IMR-90 (cell line): ENCODE measurements around the gene BLTP2.

Experiments
- BHLHE40 ChIP-seq: fragments of 150-350 bp; IDR thresholded peaks from 2 replicates; pipeline ENCODE4 v1.6.1; 2016; ENCODE audit warnings: mild to moderate bottlenecking, low read depth, low read length
- CEBPB ChIP-seq: IDR thresholded peaks from 2 replicates; pipeline ENCODE4 v1.6.1; 2012; ENCODE audit warnings: low read depth, low read length, improper control_type of control experiment
- CHD1 ChIP-seq: IDR thresholded peaks from 2 replicates; pipeline ENCODE4 v1.6.1; 2012; ENCODE audit warnings: low read depth, low read length, improper control_type of control experiment
- CTCF ChIP-seq: conservative IDR thresholded peaks from 2 replicates; pipeline ENCODE4 v1.5.1; 2012; ENCODE audit warnings: mild to moderate bottlenecking, low read depth, low read length, improper control_type of control experiment
- FOS ChIP-seq: fragments of 150-350 bp; IDR thresholded peaks from 2 replicates; pipeline ENCODE4 v1.6.1; 2016; ENCODE audit warnings: low read depth, low read length
- MXI1 ChIP-seq: IDR thresholded peaks from 2 replicates; pipeline ENCODE4 v1.6.1; 2012; ENCODE audit warnings: low read depth, mild to moderate bottlenecking, low read length, moderate library complexity, borderline replicate concordance
- POLR2A ChIP-seq: IDR thresholded peaks from 2 replicates; pipeline ENCODE4 v1.6.1; 2012; ENCODE audit warnings: mild to moderate bottlenecking, low read depth, low read length
- RAD21 ChIP-seq: IDR thresholded peaks from 2 replicates; pipeline ENCODE4 v1.6.1; 2012; ENCODE audit warnings: low read length, improper control_type of control experiment
- RCOR1 ChIP-seq: IDR thresholded peaks from 2 replicates; pipeline ENCODE4 v1.6.1; 2012; ENCODE audit warnings: mild to moderate bottlenecking, low read length, improper control_type of control experiment; ENCODE audit not compliant: insufficient replicate concordance
- RFX5 ChIP-seq: IDR thresholded peaks from 2 replicates; pipeline ENCODE4 v1.8.0; 2012; ENCODE audit warnings: low read depth, mild to moderate bottlenecking, low read length, moderate library complexity
- SMC3 ChIP-seq: fragments of 150-350 bp; IDR thresholded peaks from 2 replicates; pipeline ENCODE4 v1.6.1; 2016; ENCODE audit warnings: low read depth, mild to moderate bottlenecking, antibody characterized with exemption, low read length, moderate library complexity

- no peak for TF ChIP-seq SMC3
- no peak for TF ChIP-seq CTCF
- TF ChIP-seq MXI1: no peak
- no peak for TF ChIP-seq FOS
- TF ChIP-seq CHD1: no peak
- no peak for TF ChIP-seq RAD21
- no peak for TF ChIP-seq POLR2A
- TF ChIP-seq RFX5: no peak
- no peak for TF ChIP-seq CEBPB
- TF ChIP-seq BHLHE40: no peak
- no peak for TF ChIP-seq RCOR1
Observed at GRCh38 chr17:28688481-28688880, 43.5 kb upstream of the BLTP2 start.
